Fibroblast of skin of right biceps (primary cell): Measurements from ENCODE around the gene SYNPO2.
A peak's percentile ranks its signal among the peaks of the same experiment; 100 is the strongest.

Experiments
- DNase-seq: peaks from one replicate; pipeline ENCODE4 v3.0.0-alpha.2; 2013

Gene SYNPO2

GRCh38 chr4:118883861-118884260 lies 4.8 kb upstream of the SYNPO2 start:
- DNase-seq, result no peak

DNA sequence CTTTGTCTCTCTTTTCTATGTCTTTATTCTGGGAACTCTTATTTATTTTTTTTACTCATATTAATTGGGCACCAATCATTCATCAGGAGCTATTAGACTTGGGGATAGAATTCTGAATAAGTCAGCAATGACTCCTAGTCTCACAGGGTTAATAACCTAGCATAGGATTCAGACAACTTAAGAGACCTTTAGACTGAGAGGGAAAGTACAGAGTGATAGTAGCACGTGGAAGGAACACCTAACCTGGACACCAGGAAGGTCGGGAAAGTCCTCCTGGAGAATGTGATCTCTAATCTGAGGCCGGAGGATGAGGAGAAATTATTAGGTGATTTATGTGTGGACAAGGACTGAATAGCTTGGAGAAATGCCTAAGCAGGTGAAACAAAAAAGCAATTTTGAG lies 3.9 kb upstream of the SYNPO2 start:
- DNase-seq, result no peak

DNA sequence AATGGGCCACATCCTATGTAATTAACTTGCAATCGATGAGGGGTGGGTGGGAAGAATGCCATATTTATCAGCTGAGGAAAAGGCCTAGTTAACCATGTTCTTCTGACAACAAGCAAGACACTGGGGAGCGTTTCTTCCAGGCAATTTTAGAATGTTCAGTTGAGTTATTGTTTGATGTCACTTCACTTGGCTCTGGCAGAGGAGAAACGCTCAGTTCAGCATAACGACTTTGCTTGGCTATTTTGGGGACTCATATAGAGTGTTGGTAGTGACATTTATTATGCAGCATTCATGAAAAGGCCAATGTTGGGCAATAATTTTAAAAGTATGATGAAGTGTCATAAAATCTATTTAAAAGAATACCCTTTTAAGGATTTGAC lies 648 bp downstream of the SYNPO2 start:
- DNase-seq, result no peak

DNA sequence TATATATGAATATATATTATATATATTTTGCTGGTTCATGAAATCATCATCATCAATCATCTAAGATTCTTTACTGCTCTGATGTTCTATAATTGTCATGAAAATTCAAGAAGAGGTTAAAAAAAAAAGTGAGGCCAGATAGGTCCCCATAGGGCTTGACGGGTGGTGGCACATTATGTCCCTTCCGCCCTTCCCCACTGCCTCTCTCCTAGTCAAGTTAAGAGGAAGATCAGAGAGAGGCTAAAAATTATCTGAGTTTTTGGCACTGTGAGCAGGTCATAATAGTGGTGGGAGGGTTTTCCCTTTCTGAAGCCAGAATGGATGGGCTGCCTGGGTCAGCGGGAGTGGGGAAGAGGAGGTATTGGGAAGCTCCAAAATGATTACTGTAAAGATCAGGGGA lies 5.4 kb downstream of the SYNPO2 start:
- no peak for DNase-seq

DNA sequence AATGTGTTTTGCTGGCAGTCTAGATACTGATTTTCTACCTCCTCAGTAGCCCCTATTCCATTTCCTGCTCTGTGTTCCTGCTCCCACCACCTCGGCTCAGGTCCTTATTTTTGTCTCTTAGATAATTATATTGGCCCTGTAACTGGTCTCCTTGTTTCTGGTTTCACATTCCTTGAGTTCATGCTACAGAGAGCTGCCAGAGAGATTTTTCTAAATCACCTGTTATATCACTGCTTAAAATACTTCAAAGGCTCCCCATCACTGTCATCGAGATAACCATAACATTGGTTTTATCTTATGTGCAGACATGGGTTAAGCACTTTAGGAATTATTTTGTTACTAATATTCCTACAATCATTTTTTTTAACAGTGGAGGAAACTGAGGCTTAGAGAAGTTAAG lies 9.6 kb downstream of the SYNPO2 start:
- DNase-seq, result no peak

DNA sequence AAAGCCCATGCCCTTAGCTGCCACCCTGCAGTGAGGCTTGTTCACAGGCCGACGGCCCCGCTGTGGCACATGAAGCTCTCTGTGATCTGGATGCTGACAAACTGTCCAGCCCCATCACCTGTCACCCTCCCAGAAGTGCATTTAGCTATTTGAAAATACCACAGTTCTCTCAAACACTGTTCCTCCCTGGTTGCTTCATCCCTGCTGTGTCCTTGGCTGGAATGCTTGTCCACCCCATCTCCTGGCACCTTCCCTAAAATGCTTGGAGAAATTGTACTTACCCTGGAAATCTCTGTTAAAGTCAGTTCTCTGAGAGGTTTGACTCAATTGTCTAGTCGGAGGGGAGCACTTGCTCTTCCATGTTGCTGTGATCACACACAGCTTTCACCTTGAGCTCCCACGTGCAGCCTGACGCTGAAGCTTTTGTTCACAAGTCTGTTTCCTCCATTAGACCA lies 10.1 kb downstream of the SYNPO2 start:
- no peak for DNase-seq

DNA sequence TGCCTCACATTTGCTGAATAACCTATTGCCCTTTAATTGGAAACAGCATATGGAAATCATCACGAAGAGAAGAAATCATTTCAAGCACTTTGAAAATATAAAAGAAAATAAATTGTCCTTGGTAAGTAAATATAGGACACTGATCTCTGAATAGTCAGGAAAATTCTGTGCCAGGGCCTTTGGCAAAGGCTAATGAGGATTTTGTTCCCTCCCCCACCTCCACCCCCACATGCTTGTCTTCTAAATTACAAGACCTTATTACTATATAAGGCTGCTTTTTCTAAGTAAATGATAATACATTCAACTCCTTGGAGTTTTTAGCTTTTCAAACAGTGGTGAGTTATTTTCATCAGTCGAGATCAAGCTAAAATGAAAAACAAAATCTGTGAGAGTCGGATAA lies 15.8 kb downstream of the SYNPO2 start:
- no peak for DNase-seq

- no peak for DNase-seq
Measured at GRCh38 chr4:118904935-118905334, 16.3 kb downstream of the SYNPO2 start.

DNA sequence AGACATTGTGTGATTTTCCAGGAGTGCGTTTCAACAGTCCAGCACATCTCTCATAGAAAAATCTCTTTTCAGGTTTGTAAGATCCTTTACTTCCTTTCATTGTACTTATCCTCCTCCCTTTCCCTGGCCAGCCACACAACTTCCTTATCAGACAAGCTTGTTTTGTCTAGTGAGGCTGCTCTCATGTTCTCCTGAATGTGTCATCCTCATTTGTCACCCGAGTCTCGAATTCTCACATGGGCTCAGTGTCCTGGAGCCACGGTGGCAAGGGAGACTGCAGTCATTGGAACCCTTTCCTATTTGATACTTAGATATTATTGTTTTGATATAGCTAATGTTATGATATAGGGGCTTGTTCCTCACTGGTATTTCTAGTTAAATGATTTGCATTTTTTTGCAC lies 16.9 kb downstream of the SYNPO2 start:
- peak; percentile 62 for DNase-seq

GRCh38 chr4:118909173-118909956 lies 20.7 kb downstream of the SYNPO2 start:
- DNase-seq, result no peak

- DNase-seq, result no peak
Measured at GRCh38 chr4:118910221-118910620, 21.6 kb downstream of the SYNPO2 start.

DNA sequence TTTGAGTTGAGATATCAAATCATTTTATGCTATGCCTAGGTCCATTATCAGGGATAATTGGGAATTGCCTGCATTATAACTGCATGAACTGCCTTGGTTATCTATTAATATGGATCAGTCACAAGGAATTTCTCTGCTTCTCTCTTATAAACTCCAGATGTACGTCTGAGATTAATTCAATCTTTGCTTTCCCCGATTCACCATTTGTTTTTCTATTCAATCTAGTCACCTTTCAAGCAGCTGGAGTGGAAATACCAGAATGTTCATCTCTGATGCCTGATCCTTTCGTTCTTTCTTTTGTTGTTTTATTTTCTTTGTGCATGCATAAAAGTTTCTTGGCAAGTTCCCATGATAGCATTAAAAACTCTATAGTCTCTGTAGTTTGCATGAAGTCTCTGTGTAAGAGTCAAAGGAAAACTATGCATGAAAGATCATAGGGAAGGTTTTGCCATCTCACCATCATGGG lies 22.6 kb downstream of the SYNPO2 start:
- DNase-seq, result peak; percentile 90

- no peak for DNase-seq
Measured at GRCh38 chr4:118915468-118915867, 26.8 kb downstream of the SYNPO2 start.

GRCh38 chr4:118916691-118917289 lies 28.1 kb downstream of the SYNPO2 start:
- DNase-seq, result no peak

GRCh38 chr4:118917582-118917981 lies 28.9 kb downstream of the SYNPO2 start:
- DNase-seq, result peak; percentile 46

DNA sequence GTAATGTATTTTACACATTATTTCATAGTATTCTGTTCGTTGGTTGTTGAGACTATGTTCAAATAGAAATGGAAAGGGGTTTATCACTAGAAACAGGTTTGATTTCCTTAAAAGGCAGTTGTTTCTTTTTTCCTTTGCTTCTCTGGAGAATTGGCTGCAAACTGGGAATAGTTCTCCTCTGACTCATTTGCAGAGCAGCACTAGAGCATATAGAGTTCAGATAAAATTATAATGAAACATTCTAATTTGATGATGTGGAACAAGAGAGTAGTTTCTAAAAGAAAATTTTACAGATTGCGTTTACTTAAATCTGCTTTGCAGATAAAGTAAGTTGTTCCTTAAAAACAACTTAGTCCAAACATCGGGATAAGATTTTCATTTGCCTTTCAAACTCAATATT lies 29.7 kb downstream of the SYNPO2 start:
- peak; percentile 95 for DNase-seq

DNA sequence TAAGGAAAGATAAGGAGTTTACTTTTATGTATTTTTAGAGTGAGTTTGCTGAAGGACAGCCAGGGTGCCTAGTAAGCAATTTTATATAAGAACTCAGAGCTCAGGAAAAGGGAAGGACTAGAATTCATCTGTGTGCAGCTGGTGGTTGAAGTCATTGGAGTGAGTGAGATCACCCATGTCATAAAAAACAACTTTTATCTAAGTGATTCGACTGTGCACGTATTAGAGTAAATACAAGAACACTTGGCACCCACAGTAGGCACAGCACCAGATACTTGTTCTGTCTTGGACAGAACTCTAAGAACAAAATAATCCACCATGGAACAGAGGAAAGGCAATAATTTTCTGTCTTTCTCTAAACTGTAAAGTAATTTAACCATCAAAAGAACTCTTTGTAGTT lies 31.6 kb downstream of the SYNPO2 start:
- DNase-seq, result no peak

- no peak for DNase-seq
Measured at GRCh38 chr4:118921786-118922185, 33.1 kb downstream of the SYNPO2 start.

GRCh38 chr4:118923891-118924290 lies 35.2 kb downstream of the SYNPO2 start:
- DNase-seq, result no peak

DNA sequence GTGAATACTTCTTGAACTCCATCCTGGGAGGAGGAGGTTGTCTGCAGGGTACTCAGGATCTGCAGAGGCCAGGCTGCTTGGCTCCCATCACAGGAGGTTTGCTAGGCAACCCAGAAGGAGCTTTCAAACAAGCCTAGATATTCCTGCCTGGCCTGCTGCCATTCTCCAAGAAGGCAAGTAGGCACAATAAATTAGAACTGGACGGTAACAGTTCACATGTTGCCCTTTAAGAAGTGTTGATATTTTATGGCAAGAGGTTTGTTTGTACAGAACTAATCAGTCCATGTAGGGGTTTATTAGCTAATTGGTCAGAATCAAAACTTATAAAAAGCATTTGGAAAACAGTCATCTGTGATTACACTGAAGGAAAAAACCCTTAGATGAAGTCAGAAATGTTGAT lies 39.3 kb downstream of the SYNPO2 start:
- DNase-seq, result no peak

DNA sequence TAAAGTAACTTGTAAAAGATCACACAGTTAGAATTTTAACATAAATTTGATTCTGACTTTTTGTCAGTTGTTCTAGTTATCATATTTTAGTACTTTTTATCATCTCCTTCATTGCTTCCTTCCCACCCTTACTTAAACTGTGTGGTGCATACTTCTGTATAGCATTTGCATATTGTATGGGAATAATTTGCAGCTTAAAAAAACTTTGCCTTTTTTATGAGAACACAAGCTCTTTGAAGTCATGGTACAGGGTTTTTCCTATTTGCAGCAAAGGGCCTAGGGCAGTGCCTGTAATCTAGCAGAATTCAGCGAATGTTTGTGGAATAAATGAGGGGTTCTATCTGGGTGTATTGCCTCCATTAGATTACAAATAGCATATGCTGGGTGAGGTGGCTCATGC lies 41.6 kb downstream of the SYNPO2 start:
- no peak for DNase-seq

GRCh38 chr4:118931786-118932185 lies 43.1 kb downstream of the SYNPO2 start:
- peak; percentile 67 for DNase-seq

DNA sequence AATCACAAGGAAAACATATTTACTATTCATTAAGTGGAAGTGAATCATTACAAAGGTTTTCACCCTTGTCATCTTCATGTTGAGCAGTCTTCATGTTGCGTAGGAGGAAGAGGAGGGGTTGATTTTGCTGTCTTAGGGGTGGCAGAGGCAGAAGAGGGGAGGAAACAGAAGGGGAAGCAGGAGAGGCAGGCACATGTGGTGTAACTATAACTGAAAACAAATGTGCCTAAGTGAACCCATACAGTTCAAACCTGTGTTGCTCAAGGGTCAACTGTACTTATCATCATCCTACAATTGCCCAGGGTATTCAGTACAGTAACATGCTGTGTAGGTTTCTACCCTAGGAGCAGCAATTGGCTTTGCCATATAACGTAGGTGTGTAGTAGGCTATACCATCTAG lies 47.2 kb downstream of the SYNPO2 start:
- no peak for DNase-seq

- no peak for DNase-seq
Measured at GRCh38 chr4:118936406-118936805, 47.8 kb downstream of the SYNPO2 start.
